ENCODE results near the gene PTPRG. TPM values are rescaled to one million over a fixed set of nuclear protein-coding genes. Genes with fewer than 3 reads are reported as not detected.

PTPRG gene
- total RNA-seq, 2 experiments from 2014 or later, result 0.03 to 0.05 TPM

GRCh38 chr3:62253971-62254370 is 692.6 kb downstream of the PTPRG start:
- Histone ChIP-seq H3K27ac (ENCODE audit: low read depth in 1 of 2, low read length in 2 of 2) (no peak overlapping the region), H3K9me3 (ENCODE audit: control insufficient read depth in 1 of 2, insufficient read depth in 1 of 2, low read length in 2 of 2) (no peaks in the 10 kb centered on the region), H3K27me3 (ENCODE audit: control insufficient read depth in 1 of 2, insufficient read depth in 2 of 2, low read length in 2 of 2) (no peaks in the 10 kb centered on the region), H3K4me1 (ENCODE audit: insufficient read depth, low read length) (no peaks in the 10 kb centered on the region), H3K4me3 (ENCODE audit: low read length) (no peak overlapping the region), H3K36me3 (ENCODE audit: insufficient read depth, low read length) (no peaks in the 10 kb centered on the region)
- POLR2A ChIA-PET, result no interaction called here
- Mint-ChIP-seq H3K4me1 (ENCODE audit: low read depth) (no peaks in the 10 kb centered on the region), H3K27ac (no peak overlapping the region), H3K36me3 (ENCODE audit: low read depth) (no peaks in the 10 kb centered on the region), H3K27me3 (peaks cover 11% of the 10 kb centered on the region), H3K4me3 (no peak overlapping the region), H3K9me3 (no peaks in the 10 kb centered on the region)
- ATAC-seq (ENCODE audit: poor library complexity) (no peak), DNase-seq (no peak)
- no peak for TF ChIP-seq CTCF (IDR thresholded peaks at IDR 0.05)
- intact Hi-C loops (cut with DNase I, micrococcal nuclease), result no loop called here
- CTCF ChIA-PET, result no interaction called here

GRCh38 chr3:62255758-62256157 is 694.4 kb downstream of the PTPRG start:
- no peaks in the 10 kb centered on the region for H3K36me3 ChIP-seq (ENCODE audit: insufficient read depth, low read length)
- no peak overlapping the region for H3K4me3 ChIP-seq (ENCODE audit: low read length)
- no peak for TF ChIP-seq CTCF (IDR thresholded peaks at IDR 0.05)
- DNase-seq (no peak), ATAC-seq (ENCODE audit: poor library complexity) (no peak)
- CTCF ChIA-PET, result no interaction called here
- no peak overlapping the region for H3K27ac ChIP-seq (ENCODE audit: low read depth in 1 of 2, low read length in 2 of 2)
- no peaks in the 10 kb centered on the region for H3K4me1 ChIP-seq (ENCODE audit: insufficient read depth, low read length)
- no peaks in the 10 kb centered on the region for H3K9me3 ChIP-seq (ENCODE audit: control insufficient read depth in 1 of 2, insufficient read depth in 1 of 2, low read length in 2 of 2)
- Mint-ChIP-seq H3K36me3 (ENCODE audit: low read depth) (no peaks in the 10 kb centered on the region), H3K27me3 (peaks cover 5% of the 10 kb centered on the region), H3K27ac (no peak overlapping the region), H3K4me1 (ENCODE audit: low read depth) (no peaks in the 10 kb centered on the region), H3K9me3 (no peaks in the 10 kb centered on the region), H3K4me3 (no peak overlapping the region)
- intact Hi-C loops (cut with DNase I, micrococcal nuclease), result no loop called here
- no peaks in the 10 kb centered on the region for H3K27me3 ChIP-seq (ENCODE audit: control insufficient read depth in 1 of 2, insufficient read depth in 2 of 2, low read length in 2 of 2)
- POLR2A ChIA-PET, result no interaction called here

- Histone ChIP-seq H3K4me1 (ENCODE audit: insufficient read depth, low read length) (no peaks in the 10 kb centered on the region), H3K36me3 (ENCODE audit: insufficient read depth, low read length) (no peaks in the 10 kb centered on the region), H3K9me3 (ENCODE audit: control insufficient read depth in 1 of 2, insufficient read depth in 1 of 2, low read length in 2 of 2) (no peaks in the 10 kb centered on the region), H3K27me3 (ENCODE audit: control insufficient read depth in 1 of 2, insufficient read depth in 2 of 2, low read length in 2 of 2) (no peaks in the 10 kb centered on the region), H3K4me3 (ENCODE audit: low read length) (no peak overlapping the region), H3K27ac (ENCODE audit: low read depth in 1 of 2, low read length in 2 of 2) (no peak overlapping the region)
- Mint-ChIP-seq H3K9me3 (no peaks in the 10 kb centered on the region), H3K36me3 (ENCODE audit: low read depth) (no peaks in the 10 kb centered on the region), H3K27ac (no peak overlapping the region), H3K27me3 (no peaks in the 10 kb centered on the region), H3K4me3 (no peak overlapping the region), H3K4me1 (ENCODE audit: low read depth) (no peaks in the 10 kb centered on the region)
- ATAC-seq (ENCODE audit: poor library complexity), result no peak
- TF ChIP-seq CTCF (IDR thresholded peaks at IDR 0.05), result no peak
- ChIA-PET POLR2A (no interaction called here), CTCF (no interaction called here)
- intact Hi-C loops (cut with DNase I, micrococcal nuclease), result no loop called here
- no peak for DNase-seq
Measured at GRCh38 chr3:62259924-62260323, 698.6 kb downstream of the PTPRG start.

Data from CD4-positive, alpha-beta T cell (primary cell).